CD4-positive, CD25-positive, alpha-beta regulatory T cell (primary cell): ENCODE data around the gene PKD1. TPM values are rescaled to one million over a fixed set of nuclear protein-coding genes. Genes with fewer than 3 reads are reported as not detected.
"Not testable (repeated sequence)": the region's sequence is repeated elsewhere in the genome, so short reads cannot be mapped to it uniquely, and the experiment has no call there.

Experiments
- ATAC-seq, 2 donors: fragments of 150-1000 bp; cut with Tn5 transposase; one replicate each; pipeline ENCODE4 v1.10.0; 2021; ENCODE audit warnings: low read depth in 2 of 2, moderate number of reproducible peaks in 2 of 2, moderate library complexity in 1 of 2
- DNase-seq, 3 donors: peaks; one replicate each; pipeline versions ENCODE4 v3.0.0 to v3.0.0-alpha.2; 2012 to 2022; ENCODE audit warnings: mixed read lengths in 1 of 3
- H3K27ac ChIP-seq: one replicate; pipeline ENCODE4 v1.7.0; 2013; ENCODE audit warnings: mild to moderate bottlenecking, low read length; ENCODE audit not compliant: insufficient read depth, poor library complexity, severe bottlenecking
- H3K27me3 ChIP-seq: one replicate; pipeline ENCODE4 v1.7.0; 2013; ENCODE audit warnings: low read length; ENCODE audit not compliant: control insufficient read depth, insufficient read depth
- H3K36me3 ChIP-seq: one replicate; pipeline ENCODE4 v1.7.0; 2013; ENCODE audit warnings: mild to moderate bottlenecking, low read length, moderate library complexity; ENCODE audit not compliant: control insufficient read depth, insufficient read depth
- H3K4me1 ChIP-seq: 2 replicates; pipeline ENCODE4 v1.7.0; 2013; ENCODE audit warnings: mild to moderate bottlenecking, low read length; ENCODE audit not compliant: insufficient read depth, control insufficient read depth, poor library complexity, severe bottlenecking
- H3K4me3 ChIP-seq: one replicate; pipeline ENCODE4 v1.7.0; 2013; ENCODE audit warnings: low read depth, mild to moderate bottlenecking, low read length, moderate library complexity
- H3K9me3 ChIP-seq, 2 experiments: 1 replicate in 1 of 2; 2 replicates in 1 of 2; pipeline ENCODE4 v1.7.0; 2013; ENCODE audit warnings: low read length in 2 of 2, mild to moderate bottlenecking in 1 of 2, moderate library complexity in 1 of 2; ENCODE audit not compliant: control insufficient read depth in 2 of 2
- H3K27ac Mint-ChIP-seq, 3 donors: one replicate each; pipeline ENCODE4 v1.8.0; 2020 to 2022; ENCODE audit warnings: mild to moderate bottlenecking in 3 of 3, mixed read lengths in 3 of 3, moderate library complexity in 2 of 3
- H3K27me3 Mint-ChIP-seq: one replicate; pipeline ENCODE4 v1.8.0; 2022; ENCODE audit warnings: mild to moderate bottlenecking, mixed read lengths
- H3K36me3 Mint-ChIP-seq: one replicate; pipeline ENCODE4 v1.8.0; 2020; ENCODE audit warnings: mixed read lengths
- H3K4me1 Mint-ChIP-seq, 4 donors: one replicate each; pipeline ENCODE4 v1.8.0; 2020 to 2022; ENCODE audit warnings: mixed read lengths in 4 of 4, mild to moderate bottlenecking in 1 of 4
- H3K4me3 Mint-ChIP-seq, 4 donors: one replicate each; pipeline ENCODE4 v1.8.0; 2020 to 2022; ENCODE audit warnings: mild to moderate bottlenecking in 4 of 4, mixed read lengths in 4 of 4, moderate library complexity in 3 of 4
- H3K9me3 Mint-ChIP-seq, 7 donors: one replicate each; pipeline ENCODE4 v1.8.0; 2020 to 2022; ENCODE audit warnings: mixed read lengths in 7 of 7, mild to moderate bottlenecking in 3 of 7, moderate library complexity in 2 of 7
- polyA plus RNA-seq, 4 donors: library from polyadenylated mRNA; unstranded; fragments of 300-500 nt; fragmentation: Illumina TruSeq; gene quantifications; one replicate each; pipeline ENCODE4 v1.2.3, GENCODE V29; 2021
- total RNA-seq: library from RNA; stranded (reverse); gene quantifications from one replicate; pipeline ENCODE4 v1.2.3, GENCODE V29; 2022

The PKD1 gene
- total and polyA plus RNA-seq, 5 donors from 2014 or later, result 1.4 to 86.1 (median 2.8) TPM

DNA sequence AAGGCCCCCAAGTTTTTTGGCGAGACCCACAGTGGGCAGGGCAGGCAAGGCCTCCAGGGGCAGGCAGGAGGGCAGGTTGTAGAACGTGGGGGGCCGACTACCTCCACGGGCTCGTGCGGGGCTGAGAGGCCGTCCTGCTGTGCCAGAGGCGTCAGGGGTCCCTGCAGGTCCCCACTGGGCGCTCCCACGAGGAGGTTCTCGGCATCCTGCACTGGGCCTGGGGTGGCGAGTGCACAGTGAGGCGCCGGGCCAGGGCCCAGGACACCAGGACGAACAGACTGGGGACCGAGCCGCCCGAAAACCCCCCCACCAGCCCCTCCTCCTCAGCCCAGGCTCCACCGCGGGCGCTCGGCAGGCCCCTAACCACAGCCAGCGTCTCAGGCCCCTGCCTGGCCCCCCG lies 19.3 kb downstream of the PKD1 start:
- not testable (repeated sequence) for ATAC-seq, H3K4me3 ChIP-seq, H3K27me3 Mint-ChIP-seq, H3K27ac ChIP-seq, H3K36me3 Mint-ChIP-seq, H3K27me3 ChIP-seq, H3K9me3 ChIP-seq, H3K4me1 Mint-ChIP-seq, H3K4me1 ChIP-seq, H3K27ac Mint-ChIP-seq, DNase-seq, H3K4me3 Mint-ChIP-seq, H3K9me3 Mint-ChIP-seq, H3K36me3 ChIP-seq

DNA sequence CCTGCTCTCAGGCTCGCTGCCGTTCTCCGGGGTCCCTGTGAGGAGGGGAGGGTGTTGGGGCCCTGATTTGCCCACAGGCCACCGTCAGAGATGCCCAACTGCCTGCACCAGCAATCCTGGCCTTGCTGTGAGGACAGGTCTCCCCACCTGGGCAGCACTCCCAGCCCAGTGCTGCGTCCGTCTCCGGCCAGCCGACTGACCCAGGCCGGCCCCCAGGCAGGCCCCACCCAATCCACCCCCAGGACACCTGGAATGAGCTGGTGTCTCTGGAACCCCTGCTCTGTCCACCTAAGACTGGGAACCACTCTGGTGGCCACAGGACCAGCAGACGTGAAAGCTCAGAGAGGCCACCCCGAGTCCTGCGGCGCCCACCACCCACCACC lies 20.1 kb downstream of the PKD1 start:
- Mint-ChIP-seq H3K27ac (no peak overlapping the region), H3K4me3 (no peak overlapping the region), H3K9me3 (no peaks in the 10 kb centered on the region), H3K36me3 (no peaks in the 10 kb centered on the region), H3K4me1 (peaks cover 0 to 4% (median 0%) of the 10 kb centered on the region in 4 donors), H3K27me3 (no peaks in the 10 kb centered on the region)
- Histone ChIP-seq H3K4me1 (no peaks in the 10 kb centered on the region), H3K9me3 (no peaks in the 10 kb centered on the region), H3K27me3 (no peaks in the 10 kb centered on the region), H3K27ac (no peak overlapping the region), H3K4me3 (no peak overlapping the region), H3K36me3 (no peaks in the 10 kb centered on the region)
- DNase-seq (no peak), ATAC-seq (no peak)

- not testable (repeated sequence) for H3K4me1 Mint-ChIP-seq, H3K9me3 ChIP-seq, ATAC-seq
Observed at GRCh38 chr16:2114885-2115590, 20.7 kb downstream of the PKD1 start.

GRCh38 chr16:2114225-2114624 lies 21.5 kb downstream of the PKD1 start:
- H3K4me1 ChIP-seq, H3K27me3 ChIP-seq, ATAC-seq, H3K27ac ChIP-seq, H3K4me1 Mint-ChIP-seq, H3K27ac Mint-ChIP-seq, H3K9me3 ChIP-seq, H3K36me3 Mint-ChIP-seq, H3K36me3 ChIP-seq, H3K9me3 Mint-ChIP-seq, DNase-seq, H3K4me3 Mint-ChIP-seq, H3K27me3 Mint-ChIP-seq, H3K4me3 ChIP-seq: not testable (repeated sequence)

More at GRCh38 chr16:2114885-2115590, 20.7 kb downstream of the PKD1 start:
- H3K27ac ChIP-seq, H3K9me3 Mint-ChIP-seq, H3K36me3 ChIP-seq, H3K4me3 Mint-ChIP-seq, DNase-seq, H3K4me3 ChIP-seq, H3K27me3 Mint-ChIP-seq, H3K4me1 ChIP-seq, H3K27me3 ChIP-seq, H3K36me3 Mint-ChIP-seq: not testable (repeated sequence)
- H3K27ac Mint-ChIP-seq, result peak overlapping the region in 1 of 3 donors; percentile 25

- not testable (repeated sequence) for H3K27ac Mint-ChIP-seq, H3K27me3 Mint-ChIP-seq, H3K4me1 Mint-ChIP-seq, H3K27me3 ChIP-seq, H3K4me3 ChIP-seq, H3K27ac ChIP-seq, ATAC-seq, H3K36me3 ChIP-seq, H3K4me3 Mint-ChIP-seq, H3K4me1 ChIP-seq, H3K9me3 Mint-ChIP-seq, H3K9me3 ChIP-seq, DNase-seq, H3K36me3 Mint-ChIP-seq
Observed at GRCh38 chr16:2112539-2113106, 23.1 kb downstream of the PKD1 start.

DNA sequence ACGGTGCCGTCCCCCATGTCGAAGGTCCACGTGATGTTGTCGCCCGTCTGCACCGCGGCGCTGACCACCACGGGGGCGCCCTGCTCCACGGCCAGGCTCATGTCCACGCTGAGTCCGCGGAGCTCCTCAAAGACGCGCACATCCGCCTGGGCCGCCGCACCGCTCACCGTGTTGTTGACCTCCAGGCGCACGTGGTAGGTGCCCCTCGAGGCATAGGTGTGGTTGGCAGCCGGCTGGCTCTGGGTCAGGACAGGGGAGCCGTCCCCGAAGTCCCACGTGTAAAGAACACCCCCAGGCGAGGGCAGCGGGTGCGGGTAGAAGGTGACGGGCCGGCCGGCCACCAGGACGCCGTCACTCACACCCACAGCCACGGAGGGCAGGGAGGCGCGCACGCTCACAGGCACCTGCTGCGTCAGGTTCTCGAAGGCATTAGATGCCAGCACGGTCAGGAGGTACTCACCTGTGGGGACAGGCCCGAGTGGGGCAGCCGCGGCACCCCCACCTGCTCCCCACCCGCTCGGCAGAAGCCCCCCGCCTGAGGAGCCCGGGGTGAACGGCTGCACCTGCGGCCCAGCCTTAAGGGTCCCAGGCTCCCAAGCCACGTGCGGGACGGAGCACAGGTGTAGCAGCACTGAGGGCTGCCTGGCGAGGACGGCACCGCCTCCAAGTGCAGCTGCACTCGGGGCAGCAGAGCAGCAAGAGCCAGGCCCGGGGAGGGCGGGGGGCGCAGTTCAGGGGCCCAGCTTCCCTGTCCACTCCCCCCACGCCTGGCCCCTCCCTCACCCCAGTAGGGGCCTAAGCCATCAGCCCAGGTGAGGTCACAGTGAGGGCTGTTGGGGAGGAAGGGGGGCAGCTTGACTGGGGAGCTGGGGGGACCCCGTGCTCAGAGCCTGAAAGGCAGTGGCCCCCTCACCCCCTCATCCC lies 24.0 kb downstream of the PKD1 start:
- not testable (repeated sequence) for H3K9me3 Mint-ChIP-seq, H3K27ac ChIP-seq, H3K36me3 Mint-ChIP-seq, DNase-seq, H3K4me3 Mint-ChIP-seq, ATAC-seq, H3K27me3 ChIP-seq, H3K9me3 ChIP-seq, H3K27ac Mint-ChIP-seq, H3K27me3 Mint-ChIP-seq, H3K4me1 Mint-ChIP-seq, H3K36me3 ChIP-seq, H3K4me1 ChIP-seq, H3K4me3 ChIP-seq

- DNase-seq, H3K27me3 Mint-ChIP-seq: not testable (repeated sequence)
Observed at GRCh38 chr16:2111009-2111353, 24.7 kb downstream of the PKD1 start.

More at GRCh38 chr16:2111009-2111353, 24.7 kb downstream of the PKD1 start:
- ATAC-seq, H3K36me3 ChIP-seq, H3K36me3 Mint-ChIP-seq, H3K9me3 ChIP-seq, H3K27me3 ChIP-seq, H3K9me3 Mint-ChIP-seq, H3K4me3 Mint-ChIP-seq, H3K4me1 ChIP-seq, H3K27ac ChIP-seq, H3K4me1 Mint-ChIP-seq, H3K4me3 ChIP-seq, H3K27ac Mint-ChIP-seq: not testable (repeated sequence)
